Panc1 (cell line): ENCODE data around the gene PLA2G2D. TPM values are rescaled to one million over a fixed set of nuclear protein-coding genes. Genes with fewer than 3 reads are reported as not detected.
A peak's percentile ranks its signal among the peaks of the same experiment; 100 is the strongest.

ENCODE experiments used
- ATAC-seq: fragments of 200-7000 bp; cut with Tn5 transposase; 2 replicates; pipeline ENCODE4 v1.9.1; 2020; ENCODE audit warnings: mild to moderate bottlenecking, moderate library complexity
- BruUV-seq: library from RNA; stranded (reverse); fragments of 400-500 nt; replicated peaks from 2 replicates; lab custom pipeline; 2021; lab: Mats Ljungman, UMichigan
- CTCF ChIA-PET: fragments of 300-600 bp; sonication (Branson Sonifier 250); formaldehyde crosslinking; loops from one replicate; lab custom pipeline; 2022; ENCODE audit warnings: antibody characterized with exemption; lab: Charles Lee
- POLR2A ChIA-PET: fragments of 300-600 bp; sonication (Branson Sonifier 250); formaldehyde crosslinking; loops from one replicate; lab custom pipeline; 2022; ENCODE audit warnings: antibody characterized with exemption; lab: Charles Lee
- DNase-seq: peaks from one replicate; pipeline ENCODE4 v3.0.0-alpha.2; 2010; ENCODE audit warnings: low read depth, low spot score
- H3K27ac ChIP-seq: 2 replicates; pipeline ENCODE4 v1.5.1; 2011; ENCODE audit warnings: mild to moderate bottlenecking, low read length, inconsistent platforms
- H3K27me3 ChIP-seq: fragments of 200-500 bp; sonication (Bioruptor generic); 2 replicates; pipeline ENCODE4 v1.6.0; 2014; ENCODE audit warnings: low read length, inconsistent platforms; ENCODE audit not compliant: control insufficient read depth, insufficient read depth
- H3K36me3 ChIP-seq: fragments of 200-500 bp; sonication (Bioruptor generic); 2 replicates; pipeline ENCODE4 v1.5.1; 2014; ENCODE audit warnings: inconsistent platforms, mild to moderate bottlenecking, low read length, moderate library complexity; ENCODE audit not compliant: control insufficient read depth, insufficient read depth
- H3K4me1 ChIP-seq: 2 replicates; pipeline ENCODE4 v1.5.1; 2011; ENCODE audit warnings: inconsistent platforms, mild to moderate bottlenecking, low read length, moderate library complexity; ENCODE audit not compliant: control insufficient read depth, insufficient read depth
- H3K4me3 ChIP-seq, 2 experiments: 2 replicates each; pipeline ENCODE4 v1.5.1; 2011 to 2012; ENCODE audit warnings: low read depth in 2 of 2, low read length in 2 of 2, mild to moderate bottlenecking in 2 of 2, inconsistent platforms in 1 of 2, moderate library complexity in 1 of 2
- H3K9me3 ChIP-seq: fragments of 200-500 bp; sonication (Bioruptor generic); 2 replicates; pipeline ENCODE4 v1.5.1; 2014; ENCODE audit warnings: low read depth, mild to moderate bottlenecking, inconsistent platforms, low read length, moderate library complexity; ENCODE audit not compliant: control insufficient read depth, insufficient read depth
- POLR2AphosphoS5 ChIP-seq: IDR thresholded peaks from 2 replicates; pipeline ENCODE4 v1.6.1; 2012; ENCODE audit warnings: mild to moderate bottlenecking, low read depth, low read length, moderate library complexity
- SIN3A ChIP-seq: IDR thresholded peaks from 2 replicates; pipeline ENCODE4 v1.6.1; 2012; ENCODE audit warnings: low read depth, mild to moderate bottlenecking, low read length, moderate library complexity, borderline replicate concordance; ENCODE audit not compliant: insufficient read depth
- TCF7L2 ChIP-seq: IDR thresholded peaks from 2 replicates; pipeline ENCODE4 v1.6.1; 2011; ENCODE audit warnings: mild to moderate bottlenecking, low read depth, low read length, inconsistent platforms
- in situ Hi-C: cut with HindIII; loops from 2 replicates; pipeline ENCODE4 v1.10.0; 2016; ENCODE audit warnings: low sequenced_read_pairs, low pct_unique_long_range_greater_than_20kb
- intact Hi-C: fragments of 100-400 bp; cut with micrococcal nuclease; formaldehyde crosslinking; loops from one replicate; pipeline ENCODE4 v1.10.0; 2022; ENCODE audit not compliant: unreplicated experiment
- total RNA-seq: library from RNA; stranded (reverse); gene quantifications from one replicate; pipeline ENCODE4 v1.2.1, GENCODE V29; 2021; ENCODE audit not compliant: unreplicated experiment
- TF ChIP-seq, protein P1 (sequence below), 2 experiments: IDR thresholded peaks; 2 replicates each; pipeline ENCODE4 v1.6.1; 2011 to 2012; ENCODE audit warnings: low read depth in 2 of 2, control low read depth in 1 of 2, low read length in 1 of 2, mild to moderate bottlenecking in 1 of 2, moderate library complexity in 1 of 2; ENCODE audit not compliant: insufficient read depth in 1 of 2
- TF ChIP-seq, protein P2 (sequence below): fragments of 450-650 bp; IDR thresholded peaks from 2 replicates; pipeline ENCODE4 v1.5.1; 2017; ENCODE audit warnings: mild to moderate bottlenecking

The PLA2G2D gene
- total RNA-seq, 1 experiment from 2014 or later: not detected

DNA sequence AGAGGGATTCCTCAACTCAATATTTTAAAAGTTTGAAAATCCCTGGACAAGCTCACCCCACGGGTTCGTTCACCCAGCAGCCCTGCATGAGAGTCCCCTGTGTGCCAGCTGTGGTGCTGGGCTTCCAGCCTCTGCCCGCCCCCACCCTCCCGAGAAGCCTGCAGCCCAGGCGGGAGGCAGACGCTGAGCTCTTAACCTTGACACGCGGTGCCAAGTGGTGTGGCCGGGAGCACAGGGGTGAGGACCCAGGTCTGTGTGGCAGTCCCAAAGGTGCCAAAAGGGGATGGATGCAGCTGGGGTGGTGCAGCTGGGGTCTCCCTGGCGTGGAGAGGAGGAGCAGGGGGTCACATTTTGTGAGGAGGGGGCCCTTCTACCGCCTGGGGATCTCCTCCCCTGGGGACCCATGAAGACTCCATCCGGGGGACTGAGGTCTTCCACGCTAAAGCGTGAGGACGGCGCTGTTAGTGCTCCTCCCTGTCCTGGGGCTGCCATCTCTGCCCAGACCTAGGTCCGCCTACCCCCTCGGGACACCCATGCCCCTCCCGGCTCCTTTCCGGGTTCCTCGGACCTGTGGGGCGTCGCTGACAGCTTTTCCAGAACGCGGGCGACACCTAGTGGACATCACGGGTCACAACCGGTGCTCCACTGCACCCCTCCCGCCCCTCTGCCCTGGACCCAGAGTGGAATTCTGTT, 32.7 kb upstream of the PLA2G2D start:
- intact Hi-C loops (loop anchor here (2.0 kb wide), 3 partner anchors 51 to 233 kb away; no protein-coding TSS in a partner anchor), in situ Hi-C loops (no loop called here)
- BruUV-seq: no TSS peak
- Histone ChIP-seq H3K4me1 (peaks cover 4% of the 10 kb centered on the region; the same call in 1 of the 2 replicates), H3K4me3 (peak overlapping the region; percentile 25 to 54), H3K9me3 (no peaks in the 10 kb centered on the region), H3K36me3 (no peaks in the 10 kb centered on the region), H3K27ac (no peak overlapping the region), H3K27me3 (no peaks in the 10 kb centered on the region)
- ATAC-seq: peak; percentile 95
- peak; percentile 30 for DNase-seq
- ChIA-PET POLR2A (interaction anchor here (0.5 kb wide), 1 partner anchor 235 kb away, joined by 5 read pairs; no protein-coding TSS in a partner anchor), CTCF (interaction anchor here (0.6 to 1.5 kb wide), 7 partner anchors 9 to 390 kb away, joined by 3 to 12 read pairs (median 3); no protein-coding TSS in a partner anchor)
- TF ChIP-seq TCF7L2 (no peak), POLR2AphosphoS5 (no peak), SIN3A (no peak)
- TF ChIP-seq, protein P1, sequence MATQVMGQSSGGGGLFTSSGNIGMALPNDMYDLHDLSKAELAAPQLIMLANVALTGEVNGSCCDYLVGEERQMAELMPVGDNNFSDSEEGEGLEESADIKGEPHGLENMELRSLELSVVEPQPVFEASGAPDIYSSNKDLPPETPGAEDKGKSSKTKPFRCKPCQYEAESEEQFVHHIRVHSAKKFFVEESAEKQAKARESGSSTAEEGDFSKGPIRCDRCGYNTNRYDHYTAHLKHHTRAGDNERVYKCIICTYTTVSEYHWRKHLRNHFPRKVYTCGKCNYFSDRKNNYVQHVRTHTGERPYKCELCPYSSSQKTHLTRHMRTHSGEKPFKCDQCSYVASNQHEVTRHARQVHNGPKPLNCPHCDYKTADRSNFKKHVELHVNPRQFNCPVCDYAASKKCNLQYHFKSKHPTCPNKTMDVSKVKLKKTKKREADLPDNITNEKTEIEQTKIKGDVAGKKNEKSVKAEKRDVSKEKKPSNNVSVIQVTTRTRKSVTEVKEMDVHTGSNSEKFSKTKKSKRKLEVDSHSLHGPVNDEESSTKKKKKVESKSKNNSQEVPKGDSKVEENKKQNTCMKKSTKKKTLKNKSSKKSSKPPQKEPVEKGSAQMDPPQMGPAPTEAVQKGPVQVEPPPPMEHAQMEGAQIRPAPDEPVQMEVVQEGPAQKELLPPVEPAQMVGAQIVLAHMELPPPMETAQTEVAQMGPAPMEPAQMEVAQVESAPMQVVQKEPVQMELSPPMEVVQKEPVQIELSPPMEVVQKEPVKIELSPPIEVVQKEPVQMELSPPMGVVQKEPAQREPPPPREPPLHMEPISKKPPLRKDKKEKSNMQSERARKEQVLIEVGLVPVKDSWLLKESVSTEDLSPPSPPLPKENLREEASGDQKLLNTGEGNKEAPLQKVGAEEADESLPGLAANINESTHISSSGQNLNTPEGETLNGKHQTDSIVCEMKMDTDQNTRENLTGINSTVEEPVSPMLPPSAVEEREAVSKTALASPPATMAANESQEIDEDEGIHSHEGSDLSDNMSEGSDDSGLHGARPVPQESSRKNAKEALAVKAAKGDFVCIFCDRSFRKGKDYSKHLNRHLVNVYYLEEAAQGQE (IDR thresholded peaks at IDR 0.05; ENCODE audit: insufficient read depth in 1 of 2, low read depth in 2 of 2, low read length in 1 of 2): no peak
- TF ChIP-seq, protein P2, sequence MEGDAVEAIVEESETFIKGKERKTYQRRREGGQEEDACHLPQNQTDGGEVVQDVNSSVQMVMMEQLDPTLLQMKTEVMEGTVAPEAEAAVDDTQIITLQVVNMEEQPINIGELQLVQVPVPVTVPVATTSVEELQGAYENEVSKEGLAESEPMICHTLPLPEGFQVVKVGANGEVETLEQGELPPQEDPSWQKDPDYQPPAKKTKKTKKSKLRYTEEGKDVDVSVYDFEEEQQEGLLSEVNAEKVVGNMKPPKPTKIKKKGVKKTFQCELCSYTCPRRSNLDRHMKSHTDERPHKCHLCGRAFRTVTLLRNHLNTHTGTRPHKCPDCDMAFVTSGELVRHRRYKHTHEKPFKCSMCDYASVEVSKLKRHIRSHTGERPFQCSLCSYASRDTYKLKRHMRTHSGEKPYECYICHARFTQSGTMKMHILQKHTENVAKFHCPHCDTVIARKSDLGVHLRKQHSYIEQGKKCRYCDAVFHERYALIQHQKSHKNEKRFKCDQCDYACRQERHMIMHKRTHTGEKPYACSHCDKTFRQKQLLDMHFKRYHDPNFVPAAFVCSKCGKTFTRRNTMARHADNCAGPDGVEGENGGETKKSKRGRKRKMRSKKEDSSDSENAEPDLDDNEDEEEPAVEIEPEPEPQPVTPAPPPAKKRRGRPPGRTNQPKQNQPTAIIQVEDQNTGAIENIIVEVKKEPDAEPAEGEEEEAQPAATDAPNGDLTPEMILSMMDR: peak; percentile 94

DNA sequence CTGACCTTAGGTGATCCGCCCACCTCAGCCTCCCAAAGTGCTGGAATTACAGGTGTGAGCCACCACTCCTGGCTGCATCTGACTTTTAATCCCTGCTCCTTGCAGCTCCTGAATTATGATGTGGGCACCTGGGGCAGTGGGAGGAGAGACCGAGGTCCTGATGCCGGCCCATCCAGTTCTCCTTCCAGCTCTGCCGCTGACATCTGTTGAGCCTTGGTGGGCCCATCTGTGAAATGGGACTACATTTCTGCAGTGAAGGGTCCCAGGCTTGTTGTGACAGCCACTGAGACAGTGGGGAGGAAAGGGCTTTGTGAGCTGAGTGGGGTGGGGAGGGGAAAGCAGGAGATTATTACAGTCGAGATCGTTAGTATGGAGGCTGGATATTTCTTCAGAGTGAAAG, 31.6 kb upstream of the PLA2G2D start:
- no TSS peak for BruUV-seq
- intact Hi-C loops (loop anchor here (2.0 kb wide), 1 partner anchor 50 kb away; no protein-coding TSS in a partner anchor), in situ Hi-C loops (no loop called here)
- POLR2A ChIA-PET: no interaction called here
- Histone ChIP-seq H3K27ac (no peak overlapping the region), H3K4me3 (no peak overlapping the region), H3K4me1 (peaks cover 4% of the 10 kb centered on the region; the same call in 1 of the 2 replicates), H3K27me3 (no peaks in the 10 kb centered on the region), H3K36me3 (no peaks in the 10 kb centered on the region), H3K9me3 (no peaks in the 10 kb centered on the region)
- no peak for TF ChIP-seq TCF7L2
- DNase-seq (no peak), ATAC-seq (no peak)
- CTCF ChIA-PET: interaction anchor here (0.5 to 1.1 kb wide), 3 partner anchors 10 to 335 kb away, joined by 3 to 4 read pairs (median 3); partner anchors contain the start of gene CAMK2N1
